Cardiac ventricle fibroblast (primary cell): ENCODE results near the gene VCY. TPM values are rescaled to one million over a fixed set of nuclear protein-coding genes. Genes with fewer than 3 reads are reported as not detected.

Experiments
- total RNA-seq: library from RNA; depleted of rRNA; stranded (reverse); fragments of >200 nt; gene quantifications from 2 replicates; pipeline ENCODE4 v1.2.3, GENCODE V29; 2015

Gene VCY
- not detected in 2 replicates for total RNA-seq

GRCh38 chrY:13986373-13986772 lies at the start of gene VCY:
Gene VCY, minus strand, starts transcription at chrY:13986473. Its CDS starts 33 bp downstream, at chrY:13986440.

Other genes with a start within 250 kb of the VCY start
- gene VCY1B, start 69.8 kb upstream of the VCY start, total RNA-seq: not detected in 2 replicates